ENCODE measurements around the gene XPR1.

The XPR1 gene

DNA sequence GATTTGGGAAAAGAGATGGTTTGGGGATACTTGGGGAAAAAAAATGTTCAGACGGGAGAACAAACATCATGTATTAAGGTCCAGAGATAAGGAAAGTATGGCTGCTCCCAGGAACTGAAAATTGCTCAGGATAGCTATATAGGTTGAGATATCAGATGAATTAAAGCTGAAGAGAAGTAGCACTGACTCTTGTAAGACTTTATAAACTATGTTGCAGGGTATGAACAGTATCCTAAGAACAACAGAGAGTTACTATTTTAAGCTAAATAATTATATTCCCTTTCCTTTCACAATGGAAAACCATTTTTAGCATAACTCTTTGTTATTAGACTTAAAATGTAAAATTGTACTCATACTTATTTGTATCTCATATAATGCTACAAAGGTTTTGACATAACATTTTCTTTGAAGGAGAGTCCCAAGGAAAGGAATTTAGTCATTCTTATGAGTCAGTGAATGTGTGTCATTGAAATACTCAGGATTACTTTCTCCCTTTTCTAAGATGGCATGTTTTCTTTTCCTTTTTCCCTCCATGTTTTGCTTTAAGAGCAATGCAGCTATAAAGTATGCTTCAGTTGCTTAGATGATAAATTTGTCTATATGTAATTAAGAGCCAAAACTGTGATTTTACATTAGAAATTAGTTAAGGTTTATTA lies 141.5 kb downstream of the XPR1 start:
- no peak for DNase-seq (ENCODE audit: low read depth)
- H3K4me3 ChIP-seq (ENCODE audit: control insufficient read depth, low read depth, low read length): no peak overlapping the region
- TF ChIP-seq, protein P1, sequence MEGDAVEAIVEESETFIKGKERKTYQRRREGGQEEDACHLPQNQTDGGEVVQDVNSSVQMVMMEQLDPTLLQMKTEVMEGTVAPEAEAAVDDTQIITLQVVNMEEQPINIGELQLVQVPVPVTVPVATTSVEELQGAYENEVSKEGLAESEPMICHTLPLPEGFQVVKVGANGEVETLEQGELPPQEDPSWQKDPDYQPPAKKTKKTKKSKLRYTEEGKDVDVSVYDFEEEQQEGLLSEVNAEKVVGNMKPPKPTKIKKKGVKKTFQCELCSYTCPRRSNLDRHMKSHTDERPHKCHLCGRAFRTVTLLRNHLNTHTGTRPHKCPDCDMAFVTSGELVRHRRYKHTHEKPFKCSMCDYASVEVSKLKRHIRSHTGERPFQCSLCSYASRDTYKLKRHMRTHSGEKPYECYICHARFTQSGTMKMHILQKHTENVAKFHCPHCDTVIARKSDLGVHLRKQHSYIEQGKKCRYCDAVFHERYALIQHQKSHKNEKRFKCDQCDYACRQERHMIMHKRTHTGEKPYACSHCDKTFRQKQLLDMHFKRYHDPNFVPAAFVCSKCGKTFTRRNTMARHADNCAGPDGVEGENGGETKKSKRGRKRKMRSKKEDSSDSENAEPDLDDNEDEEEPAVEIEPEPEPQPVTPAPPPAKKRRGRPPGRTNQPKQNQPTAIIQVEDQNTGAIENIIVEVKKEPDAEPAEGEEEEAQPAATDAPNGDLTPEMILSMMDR (IDR thresholded peaks at IDR 0.05; ENCODE audit: control insufficient read depth, insufficient read depth, low read depth, low read length, missing control alignments): no peak

DNA sequence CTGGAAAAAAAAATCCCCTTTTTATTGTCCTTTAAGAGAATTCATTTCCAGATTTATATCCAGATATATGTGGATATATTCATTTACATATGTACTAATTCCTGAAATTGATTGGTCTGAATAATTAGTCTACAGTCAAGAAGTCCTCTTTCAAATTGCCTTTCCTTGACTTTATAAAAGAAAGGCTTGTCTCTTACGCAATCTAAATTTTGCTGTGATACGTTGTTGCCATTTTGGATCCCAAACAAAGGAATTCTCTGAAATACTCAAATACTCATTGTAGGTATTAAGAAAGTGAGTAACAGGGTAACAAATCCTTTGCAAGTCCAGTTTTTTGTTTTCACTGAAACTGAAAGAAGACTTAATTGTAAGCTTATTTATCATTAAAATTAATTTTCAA lies 144.0 kb downstream of the XPR1 start:
- H3K4me3 ChIP-seq (ENCODE audit: control insufficient read depth, low read depth, low read length): no peak overlapping the region
- no peak for DNase-seq (ENCODE audit: low read depth)
- TF ChIP-seq, protein P1 (IDR thresholded peaks at IDR 0.05; ENCODE audit: control insufficient read depth, insufficient read depth, low read depth, low read length, missing control alignments): no peak

DNA sequence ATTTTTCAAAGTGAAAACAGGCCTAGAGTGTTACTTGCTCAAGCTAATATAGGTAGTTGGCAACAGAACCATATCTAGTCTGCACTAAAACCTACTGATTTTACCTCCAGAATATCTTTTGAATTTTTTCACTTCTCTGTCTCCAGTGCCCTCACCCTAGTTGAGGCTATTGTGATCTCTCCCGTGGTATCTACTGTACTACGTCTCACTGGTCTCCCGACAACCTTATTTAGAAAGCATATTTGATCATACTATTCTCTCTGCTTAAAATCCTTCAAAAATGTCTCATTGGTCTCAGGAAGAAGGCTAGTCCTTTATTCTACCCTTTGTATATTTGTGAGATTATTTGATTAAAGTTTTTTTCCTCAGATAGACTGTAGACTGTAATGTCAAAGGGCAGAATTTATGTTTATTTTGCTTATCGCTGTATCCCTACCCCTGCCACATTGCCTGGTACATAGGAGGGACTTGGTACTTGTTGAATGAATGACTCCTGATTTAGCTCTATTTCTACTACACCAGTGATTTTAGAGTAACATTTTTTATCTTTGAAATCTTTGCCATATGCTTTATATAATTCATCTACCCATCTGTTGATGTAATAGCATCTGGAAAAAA lies 145.4 kb downstream of the XPR1 start:
- DNase-seq (ENCODE audit: low read depth): no peak
- TF ChIP-seq, protein P1 (IDR thresholded peaks at IDR 0.05; ENCODE audit: control insufficient read depth, insufficient read depth, low read depth, low read length, missing control alignments): no peak

DNA sequence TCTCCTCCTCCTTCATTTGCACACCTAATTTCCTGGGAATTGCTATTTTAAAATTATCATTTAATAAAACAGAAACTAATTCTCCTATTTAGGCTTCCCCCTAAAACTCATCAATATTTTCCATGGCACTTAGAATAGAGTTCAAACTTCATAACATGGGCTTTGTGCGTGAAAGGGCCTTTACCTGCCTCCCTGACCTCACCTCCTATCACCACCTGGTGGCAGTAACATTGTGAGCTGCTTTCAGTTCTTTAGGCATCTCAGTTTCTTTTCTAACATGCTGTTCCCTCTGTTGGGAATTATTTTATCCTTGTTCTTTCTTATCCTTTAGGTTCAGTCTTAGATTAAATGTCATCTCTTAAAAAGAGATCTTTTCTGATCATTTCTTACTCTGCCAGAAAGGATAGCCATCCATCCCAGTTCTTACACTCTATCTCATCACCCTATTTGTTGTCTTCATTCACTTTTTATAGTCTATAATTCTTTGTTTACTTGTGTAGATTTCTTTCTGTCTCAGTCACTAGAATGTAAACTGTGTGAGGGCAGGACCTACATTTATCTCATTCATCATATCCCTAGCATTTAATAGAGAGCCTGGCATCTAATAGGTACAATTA lies 147.1 kb downstream of the XPR1 start:
- TF ChIP-seq, protein P1 (IDR thresholded peaks at IDR 0.05; ENCODE audit: control insufficient read depth, insufficient read depth, low read depth, low read length, missing control alignments): peak; percentile 21
- DNase-seq (ENCODE audit: low read depth): no peak
- no peak overlapping the region for H3K4me3 ChIP-seq (ENCODE audit: control insufficient read depth, low read depth, low read length)

More for the DNA sequence above, 145.4 kb downstream of the XPR1 start:
- no peak overlapping the region for H3K4me3 ChIP-seq (ENCODE audit: control insufficient read depth, low read depth, low read length)

DNA sequence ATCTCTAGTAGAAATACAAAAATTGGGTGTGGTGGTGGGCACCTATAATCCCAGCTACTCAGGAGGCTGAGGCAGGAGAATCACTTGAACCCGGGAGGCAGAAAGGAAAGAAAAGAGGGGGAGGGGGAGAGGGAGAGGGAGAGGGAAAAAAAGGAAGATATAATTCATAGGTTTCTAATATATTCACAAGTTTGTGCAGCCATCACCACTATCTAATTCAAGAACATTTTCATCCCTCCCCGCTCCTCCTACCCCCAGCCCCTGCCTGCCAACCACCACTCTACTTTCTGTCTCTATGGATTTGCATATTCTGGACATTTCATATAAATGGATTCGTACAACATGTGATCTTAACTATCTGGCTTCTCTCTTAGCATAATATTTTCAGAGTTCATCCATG lies 147.8 kb downstream of the XPR1 start:
- no peak for DNase-seq (ENCODE audit: low read depth)
- TF ChIP-seq, protein P1 (IDR thresholded peaks at IDR 0.05; ENCODE audit: control insufficient read depth, insufficient read depth, low read depth, low read length, missing control alignments): no peak
- H3K4me3 ChIP-seq (ENCODE audit: control insufficient read depth, low read depth, low read length): no peak overlapping the region

DNA sequence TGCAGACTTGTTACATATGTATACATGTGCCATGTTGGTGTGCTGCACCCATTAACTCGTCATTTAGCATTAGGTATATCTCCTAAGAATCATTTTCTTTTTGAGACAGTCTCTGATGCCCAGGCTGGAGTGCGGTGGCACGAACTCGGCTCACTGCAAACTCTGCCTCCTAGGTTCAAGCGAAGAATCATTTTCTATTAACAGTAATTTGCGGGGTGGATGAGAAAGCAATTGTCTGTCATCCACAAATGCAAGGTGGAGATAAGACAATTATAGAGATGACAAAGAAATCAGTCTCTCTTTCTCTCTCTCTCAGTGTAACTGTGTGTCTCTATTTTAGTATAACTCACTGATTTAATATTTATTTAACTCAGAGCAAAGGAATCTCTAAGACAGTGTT lies 149.9 kb downstream of the XPR1 start:
- TF ChIP-seq, protein P1 (IDR thresholded peaks at IDR 0.05; ENCODE audit: control insufficient read depth, insufficient read depth, low read depth, low read length, missing control alignments): no peak
- no peak for DNase-seq (ENCODE audit: low read depth)
- H3K4me3 ChIP-seq (ENCODE audit: control insufficient read depth, low read depth, low read length): no peak overlapping the region
